Stimulated activated CD4-positive, alpha-beta T cell treated with anti-CD3 and anti-CD28 coated beads, Interleukin-1b, Interleukin-23, amount 100 ng/mL, for 1 hour (primary cell): ENCODE data around the gene ZNF24.

ENCODE experiments used
- DNase-seq, 2 donors: peaks; one replicate each; pipeline ENCODE4 v3.0.0-alpha.2; 2020; ENCODE audit warnings: low read depth in 2 of 2

ZNF24 gene

DNA sequence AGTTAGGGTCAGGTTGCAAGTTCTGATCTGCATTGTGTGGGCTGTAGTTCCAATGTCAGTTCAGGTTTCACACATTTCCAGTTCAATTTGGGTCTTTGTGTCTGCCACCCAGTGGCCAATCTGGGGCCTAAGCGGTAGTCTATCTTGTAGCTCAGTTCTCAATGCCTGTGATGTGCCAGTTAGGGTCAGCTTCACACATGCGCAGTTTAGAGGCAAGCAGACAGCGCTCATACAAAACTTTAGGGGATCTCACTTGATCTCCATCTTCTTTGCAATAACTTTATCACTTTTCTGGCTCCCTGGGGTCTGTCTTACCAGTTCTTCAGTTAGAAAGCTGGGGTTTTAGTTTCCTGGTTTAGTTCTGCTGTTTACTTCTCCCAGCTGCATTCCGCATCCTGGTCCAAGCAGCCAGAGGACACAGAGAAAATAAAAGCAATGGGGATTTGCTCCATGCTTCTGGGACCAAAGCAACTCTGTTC is 11.0 kb upstream of the ZNF24 start:
- peak in 1 of 2 donors; percentile 14 for DNase-seq

DNA sequence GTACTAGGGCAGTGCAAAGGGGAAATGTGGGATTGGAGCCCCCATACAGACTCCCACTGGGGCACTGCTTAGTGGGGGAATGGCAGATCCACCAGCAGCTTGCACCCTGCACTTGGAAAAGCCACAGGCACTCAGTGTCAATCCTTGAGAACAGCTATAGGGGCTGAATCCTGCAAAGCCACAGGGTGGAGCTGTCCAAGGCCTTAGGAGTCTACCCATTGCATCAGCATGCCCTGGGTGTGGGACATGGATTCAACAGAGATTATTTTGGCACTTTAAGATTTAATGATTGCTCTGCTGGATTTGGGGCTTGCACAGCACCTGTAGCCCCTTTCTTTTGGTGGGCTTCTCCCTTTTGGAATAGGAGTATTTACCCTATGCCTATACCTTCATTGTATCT is 8.6 kb upstream of the ZNF24 start:
- DNase-seq: no peak

DNA sequence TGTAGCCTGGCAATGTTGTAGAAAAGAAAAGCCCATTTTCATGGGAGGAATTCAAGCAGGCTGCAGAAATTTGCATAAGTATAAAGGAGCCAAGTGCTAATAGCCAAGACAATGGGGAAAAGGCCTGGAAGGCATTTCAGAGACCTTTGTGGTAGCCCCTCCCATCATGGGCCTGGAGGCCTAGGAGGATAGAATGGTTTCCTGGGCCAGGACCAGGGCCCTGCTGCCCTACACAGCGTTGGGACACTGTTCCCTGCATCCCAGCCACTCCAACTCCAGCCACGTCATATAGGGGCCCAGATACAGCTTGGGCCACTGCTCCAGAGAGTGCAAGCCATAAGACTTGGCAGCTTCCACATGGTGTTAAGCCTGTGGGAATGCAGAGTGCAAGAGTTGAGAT is 8.1 kb upstream of the ZNF24 start:
- no peak for DNase-seq

DNA sequence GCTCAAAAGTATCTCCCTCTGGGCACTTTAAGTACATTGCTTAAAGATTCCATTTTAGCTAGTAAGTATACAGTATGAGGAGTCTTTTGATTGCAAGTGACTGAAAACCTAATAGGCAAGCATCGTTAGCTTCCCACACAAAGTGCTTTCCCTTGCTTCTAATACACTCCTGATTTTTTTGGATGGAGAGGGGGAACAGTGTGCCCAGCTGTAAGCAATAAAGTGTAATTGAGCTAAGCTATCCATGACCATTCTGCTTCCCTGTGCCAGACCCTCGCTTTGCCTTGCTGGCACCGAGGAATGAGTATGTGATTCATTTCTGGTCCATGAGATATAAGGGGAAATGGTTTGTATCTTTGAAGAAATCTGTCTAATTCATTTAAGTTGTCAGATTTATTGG is 3.8 kb upstream of the ZNF24 start:
- DNase-seq: no peak

- DNase-seq: no peak
Measured at GRCh38 chr18:35345950-35346349, 1.7 kb upstream of the ZNF24 start.

DNA sequence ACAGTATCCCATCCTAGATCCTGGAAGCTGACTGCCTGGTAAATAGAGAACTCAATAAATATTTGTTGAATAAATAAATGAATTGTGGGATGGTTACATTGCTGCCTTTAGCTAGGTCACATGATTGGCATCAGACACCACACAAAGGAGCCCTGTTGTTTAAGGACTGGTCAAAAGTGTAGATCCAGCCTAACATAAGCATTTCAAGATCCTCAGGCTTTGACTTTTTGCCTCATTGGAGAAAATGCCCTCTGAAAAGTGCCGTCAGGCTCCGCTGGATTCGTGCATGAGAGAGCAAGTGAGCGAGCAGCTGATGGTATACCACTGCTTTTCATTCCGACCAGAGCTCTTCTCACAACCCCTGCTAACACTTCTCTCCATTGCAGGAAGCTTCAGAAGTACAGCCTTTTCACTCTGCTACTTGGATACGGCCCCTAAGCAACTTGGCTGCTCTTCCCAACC is 1.3 kb upstream of the ZNF24 start:
- no peak for DNase-seq

GRCh38 chr18:35344736-35345459 is 678 bp upstream of the ZNF24 start:
- DNase-seq: no peak

DNA sequence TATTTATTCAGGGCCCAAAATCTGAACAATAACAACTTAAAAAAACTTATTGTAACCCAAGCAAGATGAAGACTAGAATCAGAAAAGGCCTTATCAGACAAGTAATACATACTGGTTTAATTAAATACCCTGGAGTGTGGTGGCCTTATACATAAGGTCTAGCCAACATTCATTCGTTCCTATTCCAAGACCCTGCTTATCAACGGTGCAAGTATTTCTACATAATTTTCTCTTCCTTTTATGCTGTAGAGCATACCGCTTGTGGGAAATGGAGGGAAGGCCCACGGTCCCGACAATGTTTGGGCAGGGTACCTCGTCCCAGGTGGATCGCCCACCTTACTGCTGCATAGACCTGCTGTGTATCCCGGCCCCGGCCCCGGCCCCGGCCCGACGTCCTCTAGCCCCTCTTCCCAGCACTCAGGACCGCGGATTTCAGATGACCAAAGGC is 708 bp downstream of the ZNF24 start:
- DNase-seq: no peak

- DNase-seq: no peak
Measured at GRCh38 chr18:35337286-35337685, 6.9 kb downstream of the ZNF24 start.

- no peak for DNase-seq
Measured at GRCh38 chr18:35335866-35336265, 8.4 kb downstream of the ZNF24 start.

GRCh38 chr18:35334821-35335220 is 9.4 kb downstream of the ZNF24 start:
- DNase-seq: no peak

DNA sequence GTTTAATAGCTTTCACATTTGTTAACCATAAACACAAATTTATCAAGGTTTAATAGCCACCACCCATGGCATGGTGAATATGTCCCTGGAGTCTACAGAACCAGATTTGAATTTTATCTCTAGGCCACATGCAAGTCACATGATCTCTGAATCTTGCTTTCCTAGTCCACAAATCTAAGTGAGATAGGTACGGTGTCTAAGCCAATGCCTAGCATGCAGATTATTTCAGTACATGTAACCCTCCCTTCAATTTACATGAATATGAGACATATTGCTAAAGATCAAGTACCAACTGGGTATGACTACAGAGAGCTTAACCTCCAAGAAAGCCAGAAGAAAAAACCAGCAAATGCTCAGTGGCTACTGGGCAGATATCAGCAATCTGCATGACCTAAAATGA is 10.0 kb downstream of the ZNF24 start:
- DNase-seq: no peak

- DNase-seq: no peak
Measured at GRCh38 chr18:35331367-35332087, 12.7 kb downstream of the ZNF24 start.

DNA sequence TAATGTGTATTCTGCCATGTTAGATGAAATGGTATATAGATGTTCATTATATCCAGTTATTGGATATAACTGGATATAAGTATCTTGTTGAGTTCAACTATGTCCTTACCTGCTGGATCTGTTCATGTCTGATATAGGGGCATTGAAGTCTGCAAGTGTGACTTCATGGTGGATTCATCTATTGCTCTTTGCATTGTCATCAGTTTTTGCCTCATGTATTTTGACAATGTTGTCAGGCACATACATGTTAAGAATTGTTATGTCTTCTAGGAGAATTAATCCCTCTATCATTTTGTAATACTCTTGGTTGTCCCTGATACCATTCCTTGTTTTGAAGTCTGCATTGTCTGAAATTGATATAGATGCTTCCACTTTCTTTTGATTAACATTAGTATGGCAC is 15.4 kb downstream of the ZNF24 start:
- DNase-seq: no peak

GRCh38 chr18:35326695-35327387 is 17.4 kb downstream of the ZNF24 start:
- no peak for DNase-seq

DNA sequence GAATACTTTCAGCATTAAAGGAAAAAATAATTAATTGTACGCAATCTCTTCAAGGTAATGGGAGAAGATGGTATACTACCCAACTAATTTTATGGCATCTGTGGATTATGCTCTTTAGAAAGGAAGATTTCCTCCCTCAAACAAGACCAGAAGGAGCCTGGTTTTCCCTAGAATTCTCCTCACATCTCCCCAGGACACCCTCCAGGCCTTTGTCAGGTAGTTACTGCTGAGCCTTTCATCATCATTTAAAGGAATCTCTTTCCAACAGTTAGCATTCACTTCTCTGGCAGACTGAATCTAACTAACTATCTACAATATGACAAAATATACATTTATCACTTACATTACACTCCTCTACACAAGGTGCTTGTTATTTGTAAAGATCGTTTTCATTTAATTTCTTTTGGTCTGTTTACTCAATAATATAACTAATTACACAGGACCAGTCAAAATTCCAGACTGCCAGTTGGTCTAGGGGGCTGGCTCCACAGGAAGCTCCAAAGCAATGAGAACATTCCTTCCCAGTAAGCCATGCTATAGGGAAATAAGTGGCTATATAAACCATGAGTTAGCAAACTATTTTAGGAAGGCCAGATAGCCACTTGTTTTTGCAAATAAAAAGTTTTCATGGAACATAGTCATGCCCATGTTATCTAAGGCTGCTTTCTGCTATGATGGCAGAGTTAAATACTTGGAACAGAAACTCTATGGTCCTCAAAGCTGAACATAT is 19.1 kb downstream of the ZNF24 start:
- no peak for DNase-seq

DNA sequence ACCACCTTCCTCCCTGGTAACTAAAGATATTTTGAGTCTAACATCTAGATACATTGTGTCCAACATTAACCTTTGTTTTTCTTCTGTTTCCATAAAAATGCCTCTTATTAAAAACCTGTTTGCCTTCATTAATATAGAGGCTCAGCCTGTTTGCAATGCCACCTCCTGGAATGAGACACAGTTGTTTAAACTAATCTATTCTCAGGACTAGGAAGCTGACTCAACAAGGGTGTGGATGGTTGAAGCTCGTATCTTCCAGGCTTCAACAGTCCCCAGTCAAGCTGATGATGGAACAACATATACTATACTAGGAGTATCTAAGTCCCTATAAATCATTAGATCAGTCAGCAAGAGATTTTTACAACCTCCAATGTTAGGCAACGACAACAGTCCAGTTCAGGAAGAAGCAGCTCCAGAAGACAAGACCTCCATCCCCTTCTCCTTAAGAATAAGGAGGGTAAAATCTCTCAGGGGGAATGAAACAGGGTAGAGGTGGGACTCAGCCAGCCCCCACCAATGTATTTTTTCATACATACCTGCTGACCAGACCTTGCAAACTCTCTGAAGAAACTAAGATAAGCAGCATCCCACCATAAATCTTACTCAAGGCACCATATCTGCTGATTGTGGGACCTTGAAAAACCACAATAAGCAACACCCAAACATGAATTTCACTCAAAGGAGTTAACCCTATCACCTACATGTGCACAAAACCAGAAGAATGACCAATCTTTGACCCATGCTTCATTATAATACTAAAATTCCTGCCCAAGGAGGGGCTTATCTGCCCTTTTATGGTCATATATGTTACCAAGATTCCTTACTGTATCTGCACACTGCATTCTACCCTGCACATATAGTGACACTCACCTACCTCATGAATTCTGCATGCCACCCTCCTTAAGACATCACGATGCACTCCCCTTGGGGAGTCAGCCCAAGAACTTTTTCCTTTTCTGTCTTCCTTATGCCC is 21.4 kb downstream of the ZNF24 start:
- no peak for DNase-seq

GRCh38 chr18:35311496-35311895 is 32.7 kb downstream of the ZNF24 start:
- no peak for DNase-seq

GRCh38 chr18:35306588-35307250 is 37.5 kb downstream of the ZNF24 start:
- no peak for DNase-seq

DNA sequence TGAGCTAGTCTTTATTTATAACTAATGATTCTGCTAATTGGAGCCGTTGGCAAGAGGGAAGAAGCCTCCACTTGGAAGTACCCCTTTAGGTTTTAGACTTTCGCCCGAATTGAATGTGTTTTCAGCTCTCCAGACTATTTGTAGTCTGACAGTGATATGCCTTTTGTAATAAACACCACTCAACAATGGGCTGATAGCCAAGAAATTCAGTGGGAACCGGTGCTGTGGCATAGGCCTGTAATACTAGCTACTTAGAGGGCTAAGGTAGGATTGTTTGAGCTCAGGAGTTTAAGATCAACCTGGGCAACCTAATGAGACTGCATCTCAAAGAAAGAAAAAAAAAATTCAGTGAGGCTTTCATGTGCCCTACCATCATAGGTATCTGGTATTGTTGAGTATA is 40.6 kb downstream of the ZNF24 start:
- no peak for DNase-seq
